GM12878 (cell line): ENCODE results near the gene CTAGE9. TPM values are rescaled to one million over a fixed set of nuclear protein-coding genes. Genes with fewer than 3 reads are reported as not detected.

Source experiments
- BACH1 ChIP-seq: fragments of 450-650 bp; IDR thresholded peaks from 2 replicates; pipeline ENCODE4 v1.6.1; 2017; ENCODE audit warnings: mild to moderate bottlenecking, borderline replicate concordance
- BHLHE40 ChIP-seq, 2 experiments: fragments of 450-650 bp in 1 of 2; IDR thresholded peaks; 2 replicates each; pipeline ENCODE4 v1.6.1; 2011 to 2017; ENCODE audit warnings: low read depth in 2 of 2, borderline replicate concordance in 1 of 2, improper control_type of control experiment in 1 of 2, low read length in 1 of 2, mild to moderate bottlenecking in 1 of 2
- CEBPB ChIP-seq, 2 experiments: fragments of 150-350 bp in 1 of 2; IDR thresholded peaks; 2 replicates each; pipeline ENCODE4 v1.6.1; 2012 to 2014; ENCODE audit warnings: low read depth in 2 of 2, low read length in 2 of 2, borderline replicate concordance in 1 of 2, inconsistent platforms in 1 of 2
- CHD1 ChIP-seq: IDR thresholded peaks from 2 replicates; pipeline ENCODE4 v1.6.1; 2012; ENCODE audit warnings: low read depth, low read length, improper control_type of control experiment
- IKZF2 ChIP-seq, 2 experiments: fragments of 450-650 bp; IDR thresholded peaks; 2 replicates each; pipeline ENCODE4 v1.6.1; 2017; ENCODE audit warnings: mild to moderate bottlenecking in 2 of 2, moderate library complexity in 2 of 2
- KLF5 ChIP-seq: fragments of 450-650 bp; IDR thresholded peaks from 2 replicates; pipeline ENCODE4 v1.6.1; 2014; ENCODE audit warnings: mild to moderate bottlenecking; ENCODE audit not compliant: partially characterized antibody
- LARP7 ChIP-seq: fragments of 450-650 bp; IDR thresholded peaks from 2 replicates; pipeline ENCODE4 v1.6.1; 2017; ENCODE audit warnings: mild to moderate bottlenecking
- NFXL1 ChIP-seq: fragments of 450-650 bp; IDR thresholded peaks from 2 replicates; pipeline ENCODE4 v1.6.1; 2017; ENCODE audit warnings: antibody characterized with exemption, mild to moderate bottlenecking, borderline replicate concordance
- PAX5 ChIP-seq: IDR thresholded peaks from 2 replicates; pipeline ENCODE4 v1.6.1; 2011; ENCODE audit warnings: low read depth, low read length, borderline replicate concordance
- RB1 ChIP-seq: fragments of 450-650 bp; formaldehyde crosslinking; IDR thresholded peaks from 2 replicates; pipeline ENCODE4 v1.6.1; 2017; ENCODE audit warnings: mild to moderate bottlenecking, borderline replicate concordance
- SMAD1 ChIP-seq: fragments of 450-650 bp; IDR thresholded peaks from 2 replicates; pipeline ENCODE4 v1.6.1; 2018; ENCODE audit warnings: mild to moderate bottlenecking, low read depth; ENCODE audit not compliant: partially characterized antibody
- SMC3 ChIP-seq: IDR thresholded peaks from 2 replicates; pipeline ENCODE4 v1.6.1; 2011; ENCODE audit warnings: low read length, improper control_type of control experiment, borderline replicate concordance
- STAT1 ChIP-seq: fragments of 450-650 bp; conservative IDR thresholded peaks from 2 replicates; pipeline ENCODE4 v1.6.1; 2014; ENCODE audit warnings: antibody characterized with exemption, mild to moderate bottlenecking
- TARDBP ChIP-seq: IDR thresholded peaks from 2 replicates; pipeline ENCODE4 v1.6.1; 2016; ENCODE audit warnings: borderline replicate concordance
- polyA plus RNA-seq, 11 experiments: library from polyadenylated mRNA; depleted of rRNA in 4 of 11; unstranded in 6 of 11; stranded (reverse) in 5 of 11; fragments of >200 nt; fragmentation: Nextera tagmentation in 4 of 11; fragmentation: Illumina TruSeq in 1 of 11; extraction: Ambion mirVana in 4 of 11; extraction: Trizol in 1 of 11; gene quantifications; 1 replicate in 1 of 11; 2 replicates in 10 of 11; pipeline versions ENCODE4 v1.2.1 to v1.2.3, GENCODE V29; 2011 to 2016; ENCODE audit warnings: inconsistent platforms in 2 of 11, missing spikeins in 2 of 11, low read depth in 1 of 11
- total RNA-seq, 4 experiments: library from RNA; depleted of rRNA in 3 of 4; stranded (reverse); fragments of >200 nt in 3 of 4; fragmentation: Illumina TruSeq in 1 of 4; extraction: Trizol in 1 of 4; gene quantifications; 2 replicates each; pipeline versions ENCODE4 v1.2.1 to v1.2.3, GENCODE V29; 2013 to 2021
- TF ChIP-seq, protein P1 (sequence below): IDR thresholded peaks from 2 replicates; pipeline ENCODE4 v1.6.1; 2012; ENCODE audit warnings: low read depth, low read length, improper control_type of control experiment
- TF ChIP-seq, protein P2 (sequence below): fragments of 150-350 bp; IDR thresholded peaks from 2 replicates; pipeline ENCODE4 v1.6.1; 2016; ENCODE audit warnings: low read depth, low read length
- TF ChIP-seq, protein P3 (sequence below): fragments of 450-650 bp; IDR thresholded peaks from 2 replicates; pipeline ENCODE4 v1.6.1; 2017; ENCODE audit warnings: mild to moderate bottlenecking
- TF ChIP-seq, protein P4 (sequence below): fragments of 450-650 bp; formaldehyde crosslinking; IDR thresholded peaks from 2 replicates; pipeline ENCODE4 v1.4.0; 2020; ENCODE audit warnings: mild to moderate bottlenecking, moderate library complexity

CTAGE9 gene
- total and polyA plus RNA-seq, 10 of the 15 experiments (the other 5 are each of a cell fraction or from before 2014, with no cell fraction given), result 0.06 TPM; not detected in 9

DNA sequence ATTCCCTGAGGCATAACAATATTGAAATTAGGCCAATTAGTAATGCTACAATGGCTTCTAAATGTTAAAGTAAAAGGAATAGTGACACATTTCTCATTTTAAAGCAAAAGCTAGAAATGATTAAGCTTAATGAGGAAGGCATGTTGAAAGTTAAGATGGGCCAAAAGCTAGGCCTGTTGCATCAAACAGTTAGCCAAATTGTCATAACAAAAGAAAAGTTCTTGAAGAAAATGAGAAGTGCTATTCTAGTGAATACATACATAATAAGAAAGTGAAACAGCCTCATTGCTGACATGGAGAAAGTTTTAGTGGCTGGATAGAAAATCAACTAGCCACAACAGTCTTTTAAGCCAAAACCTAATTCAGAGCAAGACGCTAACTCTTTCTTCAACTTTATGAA, 22.5 kb downstream of the CTAGE9 start (continued):
- TF ChIP-seq, protein P1, sequence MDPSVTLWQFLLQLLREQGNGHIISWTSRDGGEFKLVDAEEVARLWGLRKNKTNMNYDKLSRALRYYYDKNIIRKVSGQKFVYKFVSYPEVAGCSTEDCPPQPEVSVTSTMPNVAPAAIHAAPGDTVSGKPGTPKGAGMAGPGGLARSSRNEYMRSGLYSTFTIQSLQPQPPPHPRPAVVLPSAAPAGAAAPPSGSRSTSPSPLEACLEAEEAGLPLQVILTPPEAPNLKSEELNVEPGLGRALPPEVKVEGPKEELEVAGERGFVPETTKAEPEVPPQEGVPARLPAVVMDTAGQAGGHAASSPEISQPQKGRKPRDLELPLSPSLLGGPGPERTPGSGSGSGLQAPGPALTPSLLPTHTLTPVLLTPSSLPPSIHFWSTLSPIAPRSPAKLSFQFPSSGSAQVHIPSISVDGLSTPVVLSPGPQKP, result no peak
- TF ChIP-seq LARP7 (no peak), BACH1 (no peak), KLF5 (no peak), PAX5 (peak; percentile 62; the same call in 1 of the 2 replicates), NFXL1 (no peak), BHLHE40 (IDR thresholded peaks at IDR 0.05; ENCODE audit: borderline replicate concordance in 1 of 2, low read depth in 2 of 2, low read length in 1 of 2) (no peak), CHD1 (no peak), SMAD1 (no peak), SMC3 (no peak), RB1 (no peak), TARDBP (no peak), IKZF2 (IDR thresholded peaks at IDR 0.05) (peak in 1 of 2 experiments; percentile 17; a peak in 1 of 4 replicates), CEBPB (IDR thresholded peaks at IDR 0.05; ENCODE audit: borderline replicate concordance in 1 of 2, low read depth in 2 of 2, low read length in 2 of 2) (peak in 1 of 2 experiments; percentile 78; a peak in 1 of 4 replicates), STAT1 (no peak)
- TF ChIP-seq, protein P2, sequence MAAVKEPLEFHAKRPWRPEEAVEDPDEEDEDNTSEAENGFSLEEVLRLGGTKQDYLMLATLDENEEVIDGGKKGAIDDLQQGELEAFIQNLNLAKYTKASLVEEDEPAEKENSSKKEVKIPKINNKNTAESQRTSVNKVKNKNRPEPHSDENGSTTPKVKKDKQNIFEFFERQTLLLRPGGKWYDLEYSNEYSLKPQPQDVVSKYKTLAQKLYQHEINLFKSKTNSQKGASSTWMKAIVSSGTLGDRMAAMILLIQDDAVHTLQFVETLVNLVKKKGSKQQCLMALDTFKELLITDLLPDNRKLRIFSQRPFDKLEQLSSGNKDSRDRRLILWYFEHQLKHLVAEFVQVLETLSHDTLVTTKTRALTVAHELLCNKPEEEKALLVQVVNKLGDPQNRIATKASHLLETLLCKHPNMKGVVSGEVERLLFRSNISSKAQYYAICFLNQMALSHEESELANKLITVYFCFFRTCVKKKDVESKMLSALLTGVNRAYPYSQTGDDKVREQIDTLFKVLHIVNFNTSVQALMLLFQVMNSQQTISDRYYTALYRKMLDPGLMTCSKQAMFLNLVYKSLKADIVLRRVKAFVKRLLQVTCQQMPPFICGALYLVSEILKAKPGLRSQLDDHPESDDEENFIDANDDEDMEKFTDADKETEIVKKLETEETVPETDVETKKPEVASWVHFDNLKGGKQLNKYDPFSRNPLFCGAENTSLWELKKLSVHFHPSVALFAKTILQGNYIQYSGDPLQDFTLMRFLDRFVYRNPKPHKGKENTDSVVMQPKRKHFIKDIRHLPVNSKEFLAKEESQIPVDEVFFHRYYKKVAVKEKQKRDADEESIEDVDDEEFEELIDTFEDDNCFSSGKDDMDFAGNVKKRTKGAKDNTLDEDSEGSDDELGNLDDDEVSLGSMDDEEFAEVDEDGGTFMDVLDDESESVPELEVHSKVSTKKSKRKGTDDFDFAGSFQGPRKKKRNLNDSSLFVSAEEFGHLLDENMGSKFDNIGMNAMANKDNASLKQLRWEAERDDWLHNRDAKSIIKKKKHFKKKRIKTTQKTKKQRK, result no peak
- TF ChIP-seq, protein P3, sequence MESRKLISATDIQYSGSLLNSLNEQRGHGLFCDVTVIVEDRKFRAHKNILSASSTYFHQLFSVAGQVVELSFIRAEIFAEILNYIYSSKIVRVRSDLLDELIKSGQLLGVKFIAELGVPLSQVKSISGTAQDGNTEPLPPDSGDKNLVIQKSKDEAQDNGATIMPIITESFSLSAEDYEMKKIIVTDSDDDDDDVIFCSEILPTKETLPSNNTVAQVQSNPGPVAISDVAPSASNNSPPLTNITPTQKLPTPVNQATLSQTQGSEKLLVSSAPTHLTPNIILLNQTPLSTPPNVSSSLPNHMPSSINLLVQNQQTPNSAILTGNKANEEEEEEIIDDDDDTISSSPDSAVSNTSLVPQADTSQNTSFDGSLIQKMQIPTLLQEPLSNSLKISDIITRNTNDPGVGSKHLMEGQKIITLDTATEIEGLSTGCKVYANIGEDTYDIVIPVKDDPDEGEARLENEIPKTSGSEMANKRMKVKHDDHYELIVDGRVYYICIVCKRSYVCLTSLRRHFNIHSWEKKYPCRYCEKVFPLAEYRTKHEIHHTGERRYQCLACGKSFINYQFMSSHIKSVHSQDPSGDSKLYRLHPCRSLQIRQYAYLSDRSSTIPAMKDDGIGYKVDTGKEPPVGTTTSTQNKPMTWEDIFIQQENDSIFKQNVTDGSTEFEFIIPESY, result no peak
- TF ChIP-seq, protein P4, sequence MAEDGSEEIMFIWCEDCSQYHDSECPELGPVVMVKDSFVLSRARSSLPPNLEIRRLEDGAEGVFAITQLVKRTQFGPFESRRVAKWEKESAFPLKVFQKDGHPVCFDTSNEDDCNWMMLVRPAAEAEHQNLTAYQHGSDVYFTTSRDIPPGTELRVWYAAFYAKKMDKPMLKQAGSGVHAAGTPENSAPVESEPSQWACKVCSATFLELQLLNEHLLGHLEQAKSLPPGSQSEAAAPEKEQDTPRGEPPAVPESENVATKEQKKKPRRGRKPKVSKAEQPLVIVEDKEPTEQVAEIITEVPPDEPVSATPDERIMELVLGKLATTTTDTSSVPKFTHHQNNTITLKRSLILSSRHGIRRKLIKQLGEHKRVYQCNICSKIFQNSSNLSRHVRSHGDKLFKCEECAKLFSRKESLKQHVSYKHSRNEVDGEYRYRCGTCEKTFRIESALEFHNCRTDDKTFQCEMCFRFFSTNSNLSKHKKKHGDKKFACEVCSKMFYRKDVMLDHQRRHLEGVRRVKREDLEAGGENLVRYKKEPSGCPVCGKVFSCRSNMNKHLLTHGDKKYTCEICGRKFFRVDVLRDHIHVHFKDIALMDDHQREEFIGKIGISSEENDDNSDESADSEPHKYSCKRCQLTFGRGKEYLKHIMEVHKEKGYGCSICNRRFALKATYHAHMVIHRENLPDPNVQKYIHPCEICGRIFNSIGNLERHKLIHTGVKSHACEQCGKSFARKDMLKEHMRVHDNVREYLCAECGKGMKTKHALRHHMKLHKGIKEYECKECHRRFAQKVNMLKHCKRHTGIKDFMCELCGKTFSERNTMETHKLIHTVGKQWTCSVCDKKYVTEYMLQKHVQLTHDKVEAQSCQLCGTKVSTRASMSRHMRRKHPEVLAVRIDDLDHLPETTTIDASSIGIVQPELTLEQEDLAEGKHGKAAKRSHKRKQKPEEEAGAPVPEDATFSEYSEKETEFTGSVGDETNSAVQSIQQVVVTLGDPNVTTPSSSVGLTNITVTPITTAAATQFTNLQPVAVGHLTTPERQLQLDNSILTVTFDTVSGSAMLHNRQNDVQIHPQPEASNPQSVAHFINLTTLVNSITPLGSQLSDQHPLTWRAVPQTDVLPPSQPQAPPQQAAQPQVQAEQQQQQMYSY, result no peak
